NOMO-1 treated with dmso at 0.1 percent for 144 hours (cell line): ENCODE results near the gene OPTC.

ENCODE experiments used
- DNase-seq: peaks from one replicate; lab custom pipeline; 2025; ENCODE audit not compliant: unreplicated experiment; lab: John Stamatoyannopoulos, UW

OPTC gene

DNA sequence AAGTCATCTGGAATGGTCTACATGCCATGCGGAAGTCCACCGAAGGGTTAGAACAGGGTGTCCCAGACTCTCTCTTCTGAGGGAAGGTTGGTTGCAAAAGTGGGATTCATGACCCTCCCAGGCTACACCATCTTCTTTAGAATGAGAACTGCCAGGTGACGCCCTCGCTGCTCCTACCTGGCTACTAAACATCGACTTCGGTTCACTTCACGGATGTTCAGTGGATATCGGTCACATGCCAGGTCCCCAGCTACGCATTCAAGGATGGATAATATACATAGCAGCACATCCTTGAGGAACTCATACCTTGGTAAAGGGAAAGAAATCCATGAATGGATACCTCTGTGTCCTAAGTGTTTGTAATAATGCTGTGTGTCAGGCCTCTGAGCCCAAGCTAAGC lies 3.3 kb upstream of the OPTC start:
- DNase-seq = no peak

DNA sequence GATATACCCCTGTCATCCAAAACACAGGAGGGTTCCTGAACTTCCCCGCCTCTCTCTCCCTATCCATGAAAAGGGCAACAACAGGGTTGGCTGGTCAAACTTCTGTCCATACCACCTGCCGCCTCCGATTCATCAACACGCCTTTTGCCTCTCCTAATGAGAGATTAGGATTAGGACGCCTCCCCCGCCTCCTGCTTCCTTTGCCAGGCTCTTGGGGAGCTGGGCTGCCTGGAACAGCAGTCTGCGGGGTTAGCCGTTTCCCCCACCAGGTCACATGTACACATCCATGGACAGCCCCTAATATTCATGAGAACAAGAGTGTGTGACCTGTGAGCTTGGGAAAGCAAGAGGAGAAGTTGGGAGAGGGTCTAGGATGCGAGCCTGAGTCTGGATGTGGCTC lies 2.3 kb upstream of the OPTC start:
- DNase-seq = no peak

DNA sequence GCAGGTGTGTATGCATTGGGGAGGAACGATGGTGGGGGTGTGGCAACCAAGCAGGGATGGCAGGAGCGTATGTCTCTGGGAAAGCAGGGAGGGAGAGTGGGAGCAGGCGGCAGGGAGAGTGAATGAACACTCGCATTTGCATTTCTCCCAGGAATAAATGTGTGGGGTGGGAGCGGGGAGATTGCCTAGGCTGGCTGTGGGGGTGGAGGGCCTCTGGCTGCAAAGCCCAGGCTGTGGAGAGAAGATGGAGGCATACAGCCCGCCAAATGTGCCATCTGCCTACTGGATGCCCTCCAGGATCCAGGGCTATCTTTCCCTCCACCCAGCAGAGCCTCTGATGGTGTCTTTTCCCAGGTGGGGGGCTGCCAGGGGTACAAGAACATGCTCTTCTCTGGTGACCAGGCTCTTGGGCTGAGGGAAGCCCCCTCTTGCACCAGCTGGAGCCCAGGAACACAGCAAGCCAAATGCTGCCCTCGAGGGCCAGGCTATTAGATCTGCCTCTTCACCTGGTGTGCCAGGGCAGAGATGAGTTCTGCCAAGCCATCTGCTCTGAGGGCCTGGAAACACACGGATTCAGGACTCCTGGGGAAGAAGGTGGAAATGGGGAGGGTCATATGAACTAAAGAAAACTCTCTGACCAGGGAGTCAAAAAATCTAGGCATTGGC lies 1.7 kb upstream of the OPTC start:
- DNase-seq = no peak

DNA sequence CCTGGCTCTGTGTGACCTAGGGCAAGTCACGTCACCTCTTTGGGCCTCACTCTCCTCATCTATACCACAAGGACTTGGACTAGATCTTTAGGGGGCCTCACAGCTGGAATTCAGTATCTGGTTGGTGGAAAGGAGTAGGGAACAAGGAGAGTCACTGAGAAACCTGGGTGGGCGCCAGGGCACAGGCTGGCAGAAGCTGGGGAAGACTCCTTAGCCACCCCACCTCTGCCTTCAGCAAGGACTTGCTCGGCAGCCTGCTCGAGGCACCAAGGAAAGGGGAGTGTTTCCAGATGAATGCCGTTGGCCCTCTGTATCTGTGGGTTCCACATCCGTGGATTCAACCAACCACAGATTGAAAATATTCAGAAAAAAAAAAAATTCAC lies 1.2 kb upstream of the OPTC start:
- no peak for DNase-seq

DNA sequence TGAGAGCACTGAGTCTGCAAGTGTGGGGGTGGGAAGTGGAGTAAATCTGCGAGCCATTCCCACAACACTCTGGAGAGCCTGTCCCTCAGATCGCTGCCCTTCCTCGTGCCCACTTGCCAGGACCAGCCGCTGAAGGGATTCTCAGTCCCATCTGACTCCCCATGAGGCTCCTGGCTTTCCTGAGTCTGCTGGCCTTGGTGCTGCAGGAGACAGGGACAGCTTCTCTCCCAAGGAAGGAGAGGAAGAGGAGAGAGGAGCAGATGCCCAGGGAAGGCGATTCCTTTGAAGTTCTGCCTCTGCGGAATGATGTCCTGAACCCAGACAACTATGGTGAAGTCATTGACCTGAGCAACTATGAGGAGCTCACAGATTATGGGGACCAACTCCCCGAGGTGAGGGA lies 1.9 kb downstream of the OPTC start:
- no peak for DNase-seq

DNA sequence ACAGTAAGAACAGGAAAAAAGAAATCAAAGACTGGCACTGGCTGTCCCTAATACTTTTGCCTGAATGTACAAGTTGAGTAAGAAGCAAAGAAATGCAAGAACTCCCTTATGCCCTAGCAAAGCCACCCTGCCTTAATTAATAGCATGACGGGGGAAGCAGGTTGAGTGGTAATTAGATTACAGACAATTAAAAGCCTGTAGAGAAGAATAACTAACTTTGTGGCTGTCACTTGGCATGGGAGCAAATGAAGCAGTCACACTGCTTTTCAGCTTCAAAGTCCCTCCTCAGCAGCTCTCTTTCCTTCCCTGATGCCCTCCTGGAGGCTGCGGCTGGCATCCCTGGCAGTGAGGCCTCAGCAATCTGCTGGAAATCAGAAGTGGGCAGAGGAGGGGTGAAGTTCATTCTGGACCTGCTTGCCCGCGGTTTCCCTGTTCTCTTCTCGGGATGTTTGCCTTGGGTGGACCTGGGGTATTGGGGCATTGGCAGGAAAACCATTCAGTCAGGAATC lies 3.4 kb downstream of the OPTC start:
- no peak for DNase-seq

DNA sequence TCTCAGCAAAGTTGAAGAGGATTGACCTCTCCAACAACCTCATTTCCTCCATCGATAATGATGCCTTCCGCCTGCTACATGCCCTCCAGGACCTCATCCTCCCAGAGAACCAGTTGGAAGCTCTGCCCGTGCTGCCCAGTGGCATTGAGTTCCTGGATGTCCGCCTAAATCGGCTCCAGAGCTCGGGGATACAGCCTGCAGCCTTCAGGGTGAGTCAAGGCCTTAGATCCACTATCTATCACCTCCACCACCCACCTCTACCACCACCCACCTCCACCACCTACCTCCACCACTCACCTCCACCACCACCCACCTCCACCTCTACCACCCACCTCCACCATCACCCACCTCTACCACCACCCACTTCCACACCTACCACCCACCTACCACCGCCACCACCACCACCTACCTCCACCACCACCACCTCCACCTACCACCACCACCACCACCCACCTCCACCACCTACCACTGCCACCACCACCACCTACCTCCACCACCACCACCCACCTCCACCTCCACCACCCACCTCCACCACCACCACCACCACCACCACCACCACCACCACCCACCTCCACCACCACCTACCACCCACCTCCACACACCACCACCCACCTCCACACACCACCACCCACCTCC lies 5.8 kb downstream of the OPTC start:
- DNase-seq = no peak

DNA sequence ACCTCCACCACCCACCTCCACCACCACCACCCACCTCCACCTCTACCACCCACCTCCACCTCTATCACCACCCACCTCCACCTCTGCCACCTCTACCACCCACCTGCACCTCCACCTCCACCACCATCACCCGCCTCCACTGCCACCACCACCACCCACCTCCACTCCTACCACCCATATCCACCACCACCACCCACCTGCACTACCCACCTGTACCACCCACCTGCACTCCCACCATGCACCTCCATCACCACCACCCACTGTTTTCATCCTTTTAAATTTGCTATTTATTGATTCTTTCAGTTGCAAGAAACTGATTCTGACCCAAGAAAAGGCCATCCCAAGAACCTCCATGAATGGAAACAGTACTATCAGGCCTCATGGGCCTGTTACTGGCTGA lies 6.3 kb downstream of the OPTC start:
- no peak for DNase-seq

DNA sequence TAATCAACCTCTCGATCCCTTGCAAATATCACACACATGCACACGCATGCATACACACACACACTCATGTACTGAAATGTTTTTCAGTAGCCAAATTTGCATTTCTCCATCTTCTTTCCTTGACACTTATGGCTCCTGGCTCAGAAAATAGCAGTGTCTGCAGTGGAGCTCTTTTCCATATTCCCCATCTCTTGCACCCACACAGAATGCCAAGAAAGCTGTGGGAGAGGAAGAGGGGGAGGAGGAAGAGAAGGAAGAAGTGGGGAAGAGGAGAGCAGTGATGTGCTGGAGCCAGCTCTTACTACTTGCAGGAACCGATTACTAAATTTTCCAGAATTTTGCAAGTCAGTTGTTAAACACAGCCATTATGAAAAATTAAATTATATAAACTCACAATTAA lies 9.9 kb downstream of the OPTC start:
- no peak for DNase-seq

DNA sequence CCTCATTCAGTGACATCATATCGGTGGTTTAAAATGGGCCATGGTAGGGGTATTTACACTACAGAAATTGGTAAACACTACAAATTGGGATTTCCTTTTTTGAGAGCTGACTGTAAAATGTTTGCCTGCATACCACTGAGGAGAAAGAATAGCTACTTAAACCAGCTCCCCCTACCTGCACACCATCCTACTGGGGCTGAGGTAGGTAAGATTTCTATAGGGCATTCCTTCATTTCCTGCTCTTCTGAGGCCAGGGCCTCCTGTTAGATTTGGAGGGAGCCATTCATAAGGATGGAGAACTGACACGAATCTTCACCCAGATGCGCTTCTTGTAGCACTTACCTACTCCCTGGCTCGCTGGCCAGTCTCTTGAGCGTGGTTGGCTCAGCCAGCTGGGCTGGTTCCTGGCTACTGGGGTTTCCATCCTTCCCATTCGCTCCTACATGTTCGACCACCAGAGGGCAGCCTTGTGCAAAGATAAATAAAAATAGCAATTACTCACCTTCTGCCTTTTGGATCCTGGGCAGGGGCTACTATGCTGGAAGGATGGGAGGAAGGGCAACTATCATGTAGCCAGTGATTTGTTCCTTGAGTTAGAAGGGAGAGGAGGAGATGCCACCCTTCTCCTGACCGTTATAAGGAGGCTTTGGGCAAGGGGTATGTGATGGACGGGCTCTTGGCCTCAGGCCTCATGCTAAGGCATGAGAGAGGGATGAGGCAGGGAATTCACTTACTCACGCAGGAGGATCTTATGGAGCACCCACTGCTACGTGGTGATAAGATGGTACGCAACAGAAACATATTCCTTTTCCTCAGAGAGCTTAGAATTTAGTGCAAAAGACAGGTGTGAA lies 10.7 kb downstream of the OPTC start:
- DNase-seq = peak; percentile 10

DNA sequence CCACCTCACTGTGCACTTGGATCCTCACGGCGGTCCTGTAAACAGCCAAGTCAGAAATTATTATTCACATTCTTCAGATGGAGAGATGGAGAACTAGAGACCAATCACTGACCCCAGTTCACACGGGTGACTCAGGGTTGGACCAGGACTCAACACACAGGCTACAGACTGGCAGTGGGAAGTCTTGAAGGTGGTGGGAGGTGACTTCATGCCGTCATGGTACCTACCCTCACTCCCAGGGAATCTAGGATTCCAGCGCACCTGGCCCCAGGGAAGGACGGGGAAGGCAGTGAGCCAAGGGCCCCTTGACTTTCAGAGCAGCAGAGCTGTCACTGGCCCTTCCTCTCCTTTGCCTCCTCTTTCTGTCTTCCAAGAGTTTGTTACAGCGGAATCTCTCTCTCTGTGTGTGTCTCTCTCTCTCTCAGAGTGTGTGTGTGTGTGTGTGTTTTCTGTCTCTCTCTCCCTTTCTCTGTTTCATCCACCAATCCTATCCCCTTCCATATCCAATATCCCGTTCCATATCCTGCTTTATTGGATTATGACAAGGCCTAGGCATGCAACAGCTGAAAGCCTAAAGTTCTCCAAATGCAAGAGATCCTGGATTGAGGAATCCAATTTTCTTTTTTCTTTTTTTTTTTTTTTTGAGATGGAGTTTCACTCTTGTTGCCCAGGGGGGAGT lies 11.7 kb downstream of the OPTC start:
- DNase-seq = no peak

DNA sequence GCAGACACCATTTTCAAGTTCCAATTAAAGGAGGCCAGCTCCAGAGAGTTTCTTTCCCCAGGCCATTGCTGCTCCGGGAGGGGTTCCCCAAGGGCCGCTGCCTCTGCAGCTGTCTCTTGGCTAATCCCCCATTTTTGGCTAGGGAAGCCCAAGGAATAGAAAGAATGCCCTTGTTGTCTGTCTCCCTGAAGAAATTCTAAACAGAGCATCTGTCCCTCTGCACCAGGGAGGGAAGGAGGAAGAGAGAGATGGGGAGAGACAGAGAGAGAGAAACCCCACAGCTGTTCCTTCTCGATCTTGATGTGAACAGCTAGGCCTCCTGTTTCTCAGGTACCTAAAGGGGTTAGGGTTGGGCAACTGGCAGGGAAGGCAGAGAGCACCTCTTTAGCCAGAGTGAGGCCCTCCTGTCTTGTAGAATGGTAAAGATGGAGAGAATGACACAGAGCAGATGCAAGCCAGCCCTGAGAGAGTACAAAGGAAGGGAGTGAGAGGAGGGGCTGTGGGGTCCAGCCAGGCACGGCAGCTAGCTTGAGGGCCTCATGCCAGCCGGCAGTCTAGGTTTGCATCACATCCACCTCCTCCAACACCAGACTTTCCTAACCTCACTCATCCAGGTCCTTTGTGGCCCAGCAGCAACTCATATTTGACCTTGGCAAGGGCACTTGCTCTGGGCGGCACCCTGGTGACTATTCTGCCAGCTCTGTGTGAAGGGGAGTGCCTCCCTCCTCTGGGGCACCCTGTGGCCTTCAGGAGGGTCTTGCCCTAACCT lies 13.1 kb downstream of the OPTC start:
- DNase-seq = no peak

DNA sequence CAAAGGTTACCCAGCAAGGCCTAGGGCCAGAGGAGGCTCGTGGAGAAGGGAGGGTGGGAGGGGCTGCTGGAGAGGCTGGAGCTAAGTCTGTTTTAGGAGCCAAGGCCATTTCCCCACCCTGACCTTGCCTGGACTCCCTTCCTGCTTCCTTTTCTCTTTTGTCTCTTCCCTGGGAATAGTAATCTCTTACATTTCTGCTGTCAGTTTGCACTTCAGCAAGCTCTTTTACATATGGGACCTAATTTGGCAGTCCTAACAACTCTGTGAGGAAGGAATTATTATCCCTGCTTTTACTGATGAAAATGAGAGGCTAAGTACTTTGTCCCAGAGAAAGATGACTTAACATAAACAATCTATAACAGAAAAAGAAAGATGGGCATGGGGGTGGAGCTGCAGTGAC lies 13.8 kb downstream of the OPTC start:
- no peak for DNase-seq

DNA sequence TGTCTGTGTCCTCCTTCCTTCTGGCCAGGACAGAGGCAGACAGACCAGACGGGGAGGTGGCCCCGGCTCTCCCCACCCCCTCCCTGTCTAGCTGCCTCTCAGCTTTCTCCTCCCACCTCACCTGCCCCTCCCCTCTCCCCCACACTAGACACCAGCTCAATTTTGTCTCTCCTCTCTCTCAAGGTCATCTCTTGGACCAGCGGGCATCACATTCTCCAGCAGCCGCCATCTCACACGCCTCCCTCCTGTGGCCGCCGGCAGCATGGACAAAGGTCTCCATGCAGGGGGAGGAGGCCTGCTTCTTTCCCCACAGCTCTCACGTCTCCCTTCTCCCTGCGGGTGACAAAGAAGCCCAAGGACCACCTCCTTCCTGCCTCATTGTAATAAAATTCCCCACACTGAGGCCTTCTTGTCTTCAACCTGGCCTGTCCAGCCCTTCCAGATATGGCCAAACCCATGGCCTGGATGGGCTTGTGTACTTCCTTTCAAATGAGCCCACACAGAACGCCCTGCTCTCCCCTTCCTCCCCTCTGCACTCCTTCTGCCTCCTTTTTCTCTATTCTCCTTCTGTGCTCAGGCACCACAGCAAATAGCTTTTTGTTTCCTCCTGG lies 14.6 kb downstream of the OPTC start:
- DNase-seq = no peak

DNA sequence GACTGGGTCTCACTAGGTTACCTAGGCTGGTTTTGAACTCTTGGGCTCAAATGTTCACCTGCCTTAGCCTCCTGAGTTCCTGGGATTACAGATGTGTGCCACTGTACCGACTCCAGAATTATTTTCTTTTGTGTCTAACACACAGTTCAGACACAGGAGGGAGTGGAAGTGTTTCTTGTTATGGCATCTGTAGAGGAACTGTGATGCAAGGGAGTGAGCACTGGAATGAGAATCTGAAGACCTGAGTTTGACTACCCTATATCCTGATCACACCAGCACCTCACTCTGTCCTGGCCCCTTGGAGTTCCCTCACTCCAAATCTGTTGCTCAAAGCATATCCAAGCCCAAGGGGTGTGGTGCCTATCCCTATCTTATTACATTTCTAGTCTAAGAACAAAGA lies 15.2 kb downstream of the OPTC start:
- DNase-seq = no peak

DNA sequence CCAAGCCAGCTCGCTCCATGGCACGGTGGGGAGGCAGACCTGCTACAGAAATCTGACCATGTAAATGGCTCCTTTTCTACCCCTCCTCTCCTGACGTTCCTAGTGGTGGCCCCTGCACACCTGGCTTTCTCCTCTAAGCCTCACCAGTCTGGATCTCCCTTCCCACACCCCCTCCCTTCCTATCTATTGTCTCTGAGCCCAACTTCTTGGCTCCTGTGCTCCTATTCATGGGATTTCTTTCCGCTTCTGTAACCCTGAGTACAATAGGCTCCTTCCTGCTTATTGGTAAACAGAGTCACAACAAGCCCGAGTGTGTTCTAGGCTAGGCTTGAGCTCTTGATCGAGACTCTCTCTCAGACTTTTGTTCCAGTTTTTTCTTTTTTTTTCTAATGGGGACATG lies 17.6 kb downstream of the OPTC start:
- no peak for DNase-seq

DNA sequence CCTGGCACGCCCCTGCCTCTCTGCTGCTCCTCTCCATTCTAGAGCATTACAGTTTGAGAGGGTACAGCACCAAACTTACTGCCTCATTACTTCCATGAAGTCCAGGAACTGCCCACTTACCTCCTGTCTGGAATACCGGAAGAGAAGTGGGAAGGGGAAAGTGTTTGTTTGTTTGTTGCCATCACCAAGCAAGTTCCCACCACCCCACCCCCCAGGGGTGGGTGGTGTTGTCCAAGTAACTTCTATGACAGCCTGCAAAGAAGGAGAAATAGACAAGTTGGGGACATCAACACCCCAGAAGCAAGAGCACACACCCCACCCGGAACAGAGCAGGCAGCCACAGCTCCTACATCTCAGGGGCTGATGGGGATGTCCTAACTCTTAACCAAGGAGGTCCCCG lies 18.0 kb downstream of the OPTC start:
- DNase-seq = no peak

DNA sequence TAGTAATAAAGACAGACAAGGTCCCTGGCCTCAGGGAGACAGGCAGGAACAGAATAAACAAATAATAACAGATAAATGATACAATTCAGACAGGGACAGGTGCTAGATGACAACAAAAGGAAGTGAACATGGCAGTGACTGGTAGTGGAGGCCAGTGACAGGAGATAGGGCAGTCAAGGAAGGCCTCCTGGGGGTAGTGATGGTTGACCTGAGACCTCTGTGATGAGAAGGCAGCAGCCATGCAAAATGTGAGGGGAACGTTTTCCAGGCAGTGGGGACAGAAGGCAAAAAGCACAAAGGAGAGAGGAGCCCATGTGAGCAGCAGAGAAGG lies 18.5 kb downstream of the OPTC start:
- DNase-seq = no peak

DNA sequence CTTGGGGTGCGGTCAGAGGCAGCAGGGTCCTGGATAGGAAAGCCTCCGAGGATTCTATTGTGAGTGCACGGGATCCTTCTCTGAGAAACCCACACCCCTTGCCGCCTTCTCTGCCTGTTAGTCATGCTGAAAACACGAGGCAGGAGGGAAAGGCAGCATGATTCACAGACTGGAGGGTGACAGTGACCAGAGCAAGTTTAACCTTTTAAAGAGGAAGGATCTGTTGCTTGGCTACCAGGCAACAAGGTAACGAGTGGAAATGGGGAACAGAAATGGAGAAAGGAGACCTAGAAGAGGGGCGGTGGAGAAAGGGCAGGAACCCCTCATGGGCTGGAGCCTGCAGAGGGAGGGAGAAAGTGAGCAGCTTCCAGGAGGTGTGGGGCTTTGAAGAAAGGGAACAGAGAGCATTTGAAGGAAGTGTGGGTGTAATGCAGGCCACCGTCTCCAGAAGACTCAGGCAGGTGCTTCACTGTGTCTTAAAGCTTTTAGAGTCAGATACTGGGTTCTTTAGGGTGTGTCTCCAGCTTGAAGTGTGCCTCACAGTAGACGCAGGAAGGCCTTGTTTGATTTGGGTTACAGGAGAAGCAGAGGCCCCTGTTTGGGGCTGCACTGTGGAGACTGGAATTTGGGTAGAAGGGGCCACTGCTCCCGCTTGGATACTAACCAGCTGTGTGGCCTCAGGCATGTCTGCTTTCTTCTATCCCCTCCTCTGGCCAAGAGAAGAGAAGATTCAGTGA lies 19.1 kb downstream of the OPTC start:
- peak; percentile 80 for DNase-seq

DNA sequence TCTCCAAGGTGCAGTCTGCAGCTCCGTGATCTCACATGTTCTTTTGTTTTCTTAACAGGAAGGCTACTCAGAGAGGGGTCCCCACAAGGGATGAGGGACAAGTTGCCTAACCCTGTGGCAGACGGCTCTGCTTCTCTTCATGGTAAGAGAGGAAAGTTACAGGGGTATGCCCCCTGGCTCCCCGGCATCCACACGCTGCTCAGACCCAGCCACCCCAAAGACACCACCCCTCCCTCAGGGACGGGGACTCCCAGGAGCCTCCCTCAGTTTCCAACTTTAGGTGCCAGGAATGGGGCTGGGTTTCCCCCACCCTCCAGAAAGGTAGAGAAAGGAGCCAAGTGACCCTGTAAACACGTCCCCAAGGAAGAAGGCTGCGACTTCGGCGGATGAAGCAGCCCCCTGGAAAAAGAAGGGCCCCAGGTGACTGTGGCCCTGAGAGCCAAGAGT lies 19.7 kb downstream of the OPTC start:
- DNase-seq = no peak
